K562 (cell line): ENCODE measurements around the gene ROBO1. TPM values are rescaled to one million over a fixed set of nuclear protein-coding genes. Genes with fewer than 3 reads are reported as not detected.

Source experiments
- ATAC-seq: fragments of 200-7000 bp; cut with Tn5 transposase; 3 replicates; pipeline ENCODE4 v1.9.1; 2020; ENCODE audit warnings: moderate library complexity
- BruUV-seq: library from RNA; stranded (reverse); fragments of 400-500 nt; replicated peaks from 2 replicates; lab custom pipeline; 2021; lab: Mats Ljungman, UMichigan
- CTCF ChIA-PET: fragments of 300-600 bp; formaldehyde crosslinking; extraction: SDS; loops from one replicate; lab custom pipeline; 2021; ENCODE audit warnings: low intra/inter-chr PET ratio; lab: Yijun Ruan, JAX
- POLR2A ChIA-PET: fragments of 300-600, 350-650 bp; sonication (Branson Sonifier 250); formaldehyde crosslinking; extraction: SDS; loops from one replicate; lab custom pipeline; 2021; ENCODE audit warnings: antibody characterized with exemption, inconsistent platforms; lab: Yijun Ruan, JAX
- DNase-seq, 4 experiments: peaks; one replicate each; pipeline versions ENCODE4 v3.0.0 to v3.0.0-alpha.2; 2011 to 2018; ENCODE audit warnings: low spot score in 3 of 4, mixed read lengths in 3 of 4; ENCODE audit errors: extremely low read depth in 1 of 4
- FAIRE-seq: peaks from 2 replicates; lab custom pipeline; 2011; peaks lifted over from hg19 to GRCh38; lab: Jason Lieb, UNC
- H2AFZ ChIP-seq: 2 replicates; pipeline ENCODE4 v1.6.0; 2011; ENCODE audit warnings: low read depth, low read length, control low read depth, inconsistent platforms
- H3K27ac ChIP-seq: fragments of 200-600 bp; 3 replicates; pipeline ENCODE4 v1.8.0; 2011; ENCODE audit warnings: low read depth, mild to moderate bottlenecking, control low read depth, inconsistent platforms, low read length, moderate library complexity, mixed read lengths; ENCODE audit errors: extremely low read depth
- H3K27me3 ChIP-seq, 2 experiments: fragments of 300-600 bp in 1 of 2; 2 replicates in 1 of 2; 3 replicates in 1 of 2; pipeline versions ENCODE4 v1.6.0 to v1.8.0; 2011; ENCODE audit warnings: inconsistent platforms in 2 of 2, low read length in 2 of 2, mild to moderate bottlenecking in 1 of 2, mixed read lengths in 1 of 2, moderate library complexity in 1 of 2; ENCODE audit not compliant: control insufficient read depth in 2 of 2, insufficient read depth in 2 of 2
- H3K36me3 ChIP-seq: fragments of 300-600 bp; 3 replicates; pipeline ENCODE4 v1.8.0; 2011; ENCODE audit warnings: mild to moderate bottlenecking, low read length, inconsistent platforms; ENCODE audit not compliant: control insufficient read depth, insufficient read depth
- H3K4me1 ChIP-seq, 2 experiments: fragments of 200-600 bp in 1 of 2; replicated peaks in 1 of 2; 2 replicates in 1 of 2; 3 replicates in 1 of 2; pipeline versions ENCODE4 v1.5.1 to v1.8.0; 2011; ENCODE audit warnings: inconsistent platforms in 2 of 2, low read length in 2 of 2, mild to moderate bottlenecking in 1 of 2, mixed read lengths in 1 of 2, moderate library complexity in 1 of 2; ENCODE audit not compliant: control insufficient read depth in 2 of 2, insufficient read depth in 2 of 2
- H3K4me2 ChIP-seq: 2 replicates; pipeline ENCODE4 v1.6.1; 2011; ENCODE audit warnings: low read length, control low read depth, inconsistent platforms, mixed read lengths; ENCODE audit not compliant: insufficient read depth
- H3K4me3 ChIP-seq: fragments of 200-600 bp; sonication (generic), shearing (Covaris generic); 2 replicates; pipeline ENCODE4 v1.5.1; 2016; ENCODE audit warnings: control low read depth, inconsistent platforms
- H3K79me2 ChIP-seq: fragments of 200-600 bp; 3 replicates; pipeline ENCODE4 v1.8.0; 2011; ENCODE audit warnings: low read length, inconsistent platforms; ENCODE audit not compliant: control insufficient read depth, insufficient read depth
- H3K9ac ChIP-seq, 2 experiments: 2 replicates each; pipeline versions ENCODE4 v1.6.0 to v1.6.1; 2011; ENCODE audit warnings: low read depth in 2 of 2, low read length in 2 of 2, control low read depth in 1 of 2, inconsistent platforms in 1 of 2, mild to moderate bottlenecking in 1 of 2, mixed read lengths in 1 of 2; ENCODE audit not compliant: insufficient read depth in 1 of 2
- H3K9me1 ChIP-seq: one replicate; pipeline ENCODE4 v1.6.0; 2011; ENCODE audit warnings: inconsistent platforms, mild to moderate bottlenecking, low read length, moderate library complexity; ENCODE audit not compliant: control insufficient read depth, insufficient read depth
- H3K9me3 ChIP-seq: replicated peaks from 2 replicates; pipeline ENCODE4 v1.5.1; 2011; ENCODE audit warnings: low read depth, low read length, inconsistent platforms; ENCODE audit not compliant: control insufficient read depth, insufficient read depth
- H4K20me1 ChIP-seq: replicated peaks from 2 replicates; pipeline ENCODE4 v1.6.1; 2011; ENCODE audit warnings: low read length, inconsistent platforms, mixed read lengths; ENCODE audit not compliant: control insufficient read depth, insufficient read depth
- CBX3 ChIP-seq, 2 experiments: IDR thresholded peaks; 1 replicate in 1 of 2; 2 replicates in 1 of 2; pipeline ENCODE4 v1.6.1; 2012; ENCODE audit warnings: inconsistent platforms in 2 of 2, low read length in 2 of 2, borderline replicate concordance in 1 of 2, control low read depth in 1 of 2
- FIP1L1 ChIP-seq: fragments of 200-400 bp; formaldehyde crosslinking; IDR thresholded peaks from 2 replicates; pipeline ENCODE4 v1.6.1; 2018; ENCODE audit warnings: mild to moderate bottlenecking, low read depth, low read length; ENCODE audit not compliant: poor library complexity, severe bottlenecking
- GTF2A2 ChIP-seq: IDR thresholded peaks from 2 replicates; pipeline ENCODE4 v1.6.1; 2016; ENCODE audit warnings: mild to moderate bottlenecking, missing genetic modification characterization, missing compliant biosample characterization
- HDAC6 ChIP-seq: IDR thresholded peaks from 2 replicates; pipeline ENCODE4 v1.6.1; 2012; ENCODE audit warnings: low read depth, mild to moderate bottlenecking, control low read depth, inconsistent platforms, low read length, moderate library complexity
- HDAC8 ChIP-seq: fragments of 450-650 bp; IDR thresholded peaks from 2 replicates; pipeline ENCODE4 v1.6.1; 2016; ENCODE audit warnings: mild to moderate bottlenecking, missing genetic modification characterization, moderate library complexity, missing compliant biosample characterization
- MTF1 ChIP-seq: fragments of 250-450 bp; sonication (Bioruptor Pico); IDR thresholded peaks from 2 replicates; pipeline ENCODE4 v1.9.0; 2021; ENCODE audit warnings: moderate library complexity, mild to moderate bottlenecking, inconsistent platforms, borderline replicate concordance
- RFX1 ChIP-seq: fragments of 450-650 bp; IDR thresholded peaks from 2 replicates; pipeline ENCODE4 v1.6.1; 2016; ENCODE audit warnings: mild to moderate bottlenecking, moderate library complexity
- TAF7 ChIP-seq: fragments of 450-650 bp; IDR thresholded peaks from 2 replicates; pipeline ENCODE4 v1.6.1; 2016; ENCODE audit warnings: missing genetic modification characterization, missing compliant biosample characterization
- TCF7L2 ChIP-seq: fragments of 150-350 bp; IDR thresholded peaks from 2 replicates; pipeline ENCODE4 v1.6.1; 2016; ENCODE audit warnings: low read depth, mild to moderate bottlenecking, low read length, moderate library complexity
- UBTF ChIP-seq, 2 experiments: IDR thresholded peaks; 2 replicates each; pipeline ENCODE4 v1.6.1; 2012; ENCODE audit warnings: improper control_type of control experiment in 2 of 2, low read depth in 2 of 2, low read length in 2 of 2, borderline replicate concordance in 1 of 2
- ZKSCAN8 ChIP-seq: fragments of 200-800 bp; sonication (Bioruptor generic); IDR thresholded peaks from 2 replicates; pipeline ENCODE4 v1.6.1; 2016; ENCODE audit warnings: missing genetic modification characterization, missing compliant biosample characterization
- ZNF696 ChIP-seq: fragments of 250-450 bp; sonication (Bioruptor Pico); conservative IDR thresholded peaks from 2 replicates; pipeline ENCODE4 v1.4.0; 2020; ENCODE audit warnings: mild to moderate bottlenecking, moderate library complexity
- WGBS: fragments of 100-300 bp; shearing (Covaris generic); methylation state at CpG from one replicate; pipeline ENCODE4 v1.1.6; 2016; ENCODE audit warnings: low coverage, mixed read lengths; ENCODE audit not compliant: insufficient coverage; ENCODE audit errors: missing lambda C conversion rate; 5-methylcytosine and 5-hydroxymethylcytosine counted together
- in situ Hi-C: fragments of 300-500 bp; cut with MboI; formaldehyde crosslinking; loops from 4 replicates; pipeline ENCODE4 v1.15.0; 2018; ENCODE audit warnings: inconsistent platforms, mixed read lengths
- intact Hi-C: fragments of 100-400 bp; cut with micrococcal nuclease; formaldehyde crosslinking; loops from 2 replicates; pipeline ENCODE4 v1.14.2; 2022
- polyA plus RNA-seq, 8 experiments: library from polyadenylated mRNA; depleted of rRNA in 4 of 8; stranded (reverse) in 5 of 8; unstranded in 3 of 8; fragments of >200 nt; fragmentation: Nextera tagmentation in 2 of 8; fragmentation: Illumina TruSeq in 1 of 8; extraction: Ambion mirVana in 2 of 8; extraction: Trizol in 1 of 8; gene quantifications; 2 replicates each; pipeline versions ENCODE4 v1.2.1 to v1.2.3, GENCODE V29; 2011 to 2014; ENCODE audit warnings: inconsistent platforms in 1 of 8, missing spikeins in 1 of 8
- total RNA-seq, 7 experiments: library from RNA; depleted of rRNA in 6 of 7; stranded (reverse); fragments of >200 nt in 6 of 7; fragmentation: Illumina TruSeq in 2 of 7; extraction: Trizol in 2 of 7; gene quantifications; 2 replicates each; pipeline versions ENCODE4 v1.2.1 to v1.2.3, GENCODE V29; 2011 to 2021; ENCODE audit warnings: low replicate concordance in 1 of 7
- TF ChIP-seq, protein P1 (sequence below): fragments of 450-650 bp; conservative IDR thresholded peaks from 2 replicates; pipeline ENCODE4 v1.6.1; 2016; ENCODE audit warnings: missing genetic modification characterization, low read depth, mild to moderate bottlenecking, missing compliant biosample characterization, moderate library complexity

Gene ROBO1
- total and polyA plus RNA-seq, 9 of the 15 experiments (the other 6 are each of a cell fraction or from before 2014, with no cell fraction given) = 0.01 to 0.53 (median 0.17) TPM; not detected in 5

- no peak for ATAC-seq
- no peaks in the 10 kb centered on the region for H3K9me1 ChIP-seq
- no peak overlapping the region for H3K4me2 ChIP-seq
- H2AFZ ChIP-seq = no peak overlapping the region
- no peak overlapping the region for H3K9ac ChIP-seq
- no TSS peak for BruUV-seq
- H3K27ac ChIP-seq = no peak overlapping the region
- intact Hi-C loops = no loop called here
- no peaks in the 10 kb centered on the region for H4K20me1 ChIP-seq
- no peaks in the 10 kb centered on the region for H3K4me1 ChIP-seq
- in situ Hi-C loops = no loop called here
- H3K36me3 ChIP-seq = no peaks in the 10 kb centered on the region
- 0% methylated on average over 3 of the region's 3 CpGs for whole genome bisulfite sequencing
- H3K79me2 ChIP-seq = no peaks in the 10 kb centered on the region
- DNase-seq = no peak
- POLR2A ChIA-PET = no interaction called here
- no peaks in the 10 kb centered on the region for H3K27me3 ChIP-seq
- CTCF ChIA-PET = no interaction called here
- TF ChIP-seq TCF7L2 (no peak), MTF1 (CRISPR knock-in tag) (no peak), HDAC8 (tag) (no peak), CBX3 (IDR thresholded peaks at IDR 0.05; ENCODE audit: borderline replicate concordance in 1 of 2, low read length in 2 of 2) (no peak), RFX1 (no peak), HDAC6 (no peak), ZNF696 (CRISPR knock-in tag) (no peak), FIP1L1 (no peak), ZKSCAN8 (CRISPR knock-in tag) (no peak), GTF2A2 (tag) (no peak), TAF7 (tag) (no peak), UBTF (IDR thresholded peaks at IDR 0.05; ENCODE audit: borderline replicate concordance in 1 of 2, low read depth in 2 of 2, low read length in 2 of 2) (no peak)
- TF ChIP-seq, protein P1, sequence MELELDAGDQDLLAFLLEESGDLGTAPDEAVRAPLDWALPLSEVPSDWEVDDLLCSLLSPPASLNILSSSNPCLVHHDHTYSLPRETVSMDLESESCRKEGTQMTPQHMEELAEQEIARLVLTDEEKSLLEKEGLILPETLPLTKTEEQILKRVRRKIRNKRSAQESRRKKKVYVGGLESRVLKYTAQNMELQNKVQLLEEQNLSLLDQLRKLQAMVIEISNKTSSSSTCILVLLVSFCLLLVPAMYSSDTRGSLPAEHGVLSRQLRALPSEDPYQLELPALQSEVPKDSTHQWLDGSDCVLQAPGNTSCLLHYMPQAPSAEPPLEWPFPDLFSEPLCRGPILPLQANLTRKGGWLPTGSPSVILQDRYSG (tag) = no peak
- H3K4me3 ChIP-seq = no peak overlapping the region
- no peak for FAIRE-seq
- no peaks in the 10 kb centered on the region for H3K9me3 ChIP-seq
These were observed 352.4 kb downstream of the ROBO1 start for GRCh38 chr3:79415356-79415755.
